Aorta (tissue), 5 donors: ENCODE data around the gene HNF1B. TPM values are rescaled to one million over a fixed set of nuclear protein-coding genes. Genes with fewer than 3 reads are reported as not detected.
A peak's percentile ranks its signal among the peaks of the same experiment; 100 is the strongest.

Experiments
- ATAC-seq: fragments of 200-7000 bp; cut with Tn5 transposase; one replicate; pipeline ENCODE4 v1.9.1; 2022; ENCODE audit warnings: moderate library complexity; ENCODE audit not compliant: low FRiP score
- DNase-seq, 2 donors: peaks; one replicate each; pipeline ENCODE4 v3.0.0-alpha.2; 2020
- H3K27ac ChIP-seq, 2 donors: one replicate each; pipeline ENCODE4 v1.5.1; 2013; ENCODE audit warnings: low read length in 2 of 2, mild to moderate bottlenecking in 2 of 2, moderate library complexity in 2 of 2, control low read depth in 1 of 2, inconsistent platforms in 1 of 2, low read depth in 1 of 2
- H3K27me3 ChIP-seq, 2 donors: one replicate each; pipeline ENCODE4 v1.6.1; 2013; ENCODE audit warnings: control low read depth in 1 of 2, low read length in 1 of 2, mild to moderate bottlenecking in 1 of 2, moderate library complexity in 1 of 2; ENCODE audit not compliant: insufficient read depth in 2 of 2, control insufficient read depth in 1 of 2
- H3K36me3 ChIP-seq, 2 donors: one replicate each; pipeline ENCODE4 v1.6.1; 2013; ENCODE audit warnings: control low read depth in 1 of 2, low read length in 1 of 2, mild to moderate bottlenecking in 1 of 2; ENCODE audit not compliant: insufficient read depth in 2 of 2, control insufficient read depth in 1 of 2
- H3K4me1 ChIP-seq, 2 donors: one replicate each; pipeline ENCODE4 v1.6.1; 2013; ENCODE audit warnings: low read length in 2 of 2, control low read depth in 1 of 2, mild to moderate bottlenecking in 1 of 2, moderate library complexity in 1 of 2; ENCODE audit not compliant: insufficient read depth in 2 of 2, control insufficient read depth in 1 of 2
- H3K4me3 ChIP-seq, 2 donors: one replicate each; pipeline ENCODE4 v1.5.1; 2013; ENCODE audit warnings: low read length in 2 of 2, control low read depth in 1 of 2, mild to moderate bottlenecking in 1 of 2
- H3K9me3 ChIP-seq: one replicate; pipeline ENCODE4 v1.6.1; 2013; ENCODE audit warnings: mild to moderate bottlenecking, low read length; ENCODE audit not compliant: control insufficient read depth
- WGBS, 2 donors: extraction: QIAGEN DNeasy Blood & Tissue Kit; methylation state at CpG; one replicate each; pipeline ENCODE4 v1.1.7; 2013; 5-methylcytosine and 5-hydroxymethylcytosine counted together
- intact Hi-C, 2 donors: fragments of 100-400 bp; cut with DNase I; formaldehyde crosslinking; loops; one replicate each; pipeline versions ENCODE4 v1.14.2 to v1.15.0; 2022
- polyA plus RNA-seq, 2 donors: library from polyadenylated mRNA; stranded (reverse); fragments of 200-250 nt; gene quantifications; one replicate each; pipeline ENCODE4 v1.2.3, GENCODE V29; 2013
- total RNA-seq, 2 donors: library from RNA; stranded (reverse); fragmentation: NEBNext Ultra II Directional; extraction: Animal tissue kit (Norgen Biotek cat#: 25700); gene quantifications; one replicate each; pipeline ENCODE4 v1.2.1, GENCODE V29; 2021
- donor health status: healthy with polysubstance abuse.
- donor health status: Bipolar disorder and iron deficiency.
- donor health status: DM: no; HTN: no; CAD: no.
- donor health status: DM: no; HTN: no; CAD: no.
- donor health status: DM: yes; HTN: yes; CAD: no.

Gene HNF1B
- total and polyA plus RNA-seq, 4 donors = 0.88 TPM; not detected in 3

GRCh38 chr17:37648555-37648954, 96.3 kb downstream of the HNF1B start:
- H3K36me3 ChIP-seq = no peaks in the 10 kb centered on the region
- H3K4me1 ChIP-seq = peaks cover 0 to 2% of the 10 kb centered on the region in 2 donors
- ATAC-seq = no peak
- 37 to 41% methylated on average over 2 of the region's 2 CpGs for WGBS, 2 donors
- no peak for DNase-seq
- no peak overlapping the region for H3K4me3 ChIP-seq
- intact Hi-C loops = no loop called here
- H3K27me3 ChIP-seq = no peaks in the 10 kb centered on the region
- H3K27ac ChIP-seq = no peak overlapping the region
- no peaks in the 10 kb centered on the region for H3K9me3 ChIP-seq

GRCh38 chr17:37647856-37648255, 97.0 kb downstream of the HNF1B start:
- Histone ChIP-seq H3K9me3 (no peaks in the 10 kb centered on the region), H3K27me3 (no peaks in the 10 kb centered on the region), H3K36me3 (no peaks in the 10 kb centered on the region), H3K4me1 (peaks cover 0 to 2% of the 10 kb centered on the region in 2 donors), H3K4me3 (no peak overlapping the region), H3K27ac (no peak overlapping the region)
- ATAC-seq (no peak), DNase-seq (no peak)
- intact Hi-C loops = no loop called here
- 67 to 70% methylated on average over 1 of the region's 1 CpG for WGBS, 2 donors

DNA sequence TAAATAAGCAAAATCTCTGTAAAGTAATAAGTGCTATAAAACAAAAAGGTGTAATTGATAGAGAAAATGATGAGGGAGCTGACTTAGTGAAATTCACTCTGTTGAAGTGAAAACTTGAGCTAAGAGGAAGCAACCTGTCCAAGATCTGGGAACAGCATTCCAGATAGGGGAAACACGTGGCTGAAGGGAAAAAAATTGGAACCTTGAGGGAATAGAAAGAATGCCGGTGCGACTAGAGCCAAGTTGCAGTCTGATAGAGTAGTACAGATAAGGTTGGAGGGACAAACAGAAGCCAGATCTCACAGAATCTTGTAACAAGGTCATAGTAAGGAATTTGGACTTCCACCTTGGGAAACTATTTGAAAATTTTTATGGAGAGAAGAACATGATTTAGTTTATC, 101.0 kb downstream of the HNF1B start:
- DNase-seq (no peak), ATAC-seq (no peak)
- WGBS, 2 donors = 4 to 5% methylated on average over 3 of the region's 3 CpGs
- H3K4me3 ChIP-seq = peak overlapping the region in 1 of 2 donors; percentile 23
- H3K27me3 ChIP-seq = no peaks in the 10 kb centered on the region
- intact Hi-C loops = loop anchor here in 1 of 2 donors (2.0 kb wide), 1 partner anchor 33 kb away; no protein-coding TSS in a partner anchor
- no peaks in the 10 kb centered on the region for H3K36me3 ChIP-seq
- H3K27ac ChIP-seq = no peak overlapping the region
- peaks cover 0 to 3% of the 10 kb centered on the region in 2 donors for H3K4me1 ChIP-seq
- no peaks in the 10 kb centered on the region for H3K9me3 ChIP-seq

- intact Hi-C loops = loop anchor here in 1 of 2 donors (2.0 kb wide), 1 partner anchor 32 kb away; no protein-coding TSS in a partner anchor
- H3K27ac ChIP-seq = peak within 1 kb of the TSS in 1 of 2 donors; percentile 76
- peak; percentile 95 to 97 for DNase-seq
- 0 to 1% methylated on average over 43 of the region's 43 CpGs for WGBS, 2 donors
- H3K4me3 ChIP-seq = peak within 1 kb of the TSS; percentile 31 to 91
- ATAC-seq = peak; percentile 97
- H3K36me3 ChIP-seq = no peaks in the 10 kb centered on the region
- no peaks in the 10 kb centered on the region for H3K27me3 ChIP-seq
- no peaks in the 10 kb centered on the region for H3K9me3 ChIP-seq
- H3K4me1 ChIP-seq = peaks cover 0 to 3% of the 10 kb centered on the region in 2 donors
These were observed 101.6 kb downstream of the HNF1B start, which contains the start of gene DDX52 for GRCh38 chr17:37643118-37643766. TSS of gene DDX52 (minus strand) at chr17:37643446. CDS start at chr17:37643420, 26 bp downstream.

DNA sequence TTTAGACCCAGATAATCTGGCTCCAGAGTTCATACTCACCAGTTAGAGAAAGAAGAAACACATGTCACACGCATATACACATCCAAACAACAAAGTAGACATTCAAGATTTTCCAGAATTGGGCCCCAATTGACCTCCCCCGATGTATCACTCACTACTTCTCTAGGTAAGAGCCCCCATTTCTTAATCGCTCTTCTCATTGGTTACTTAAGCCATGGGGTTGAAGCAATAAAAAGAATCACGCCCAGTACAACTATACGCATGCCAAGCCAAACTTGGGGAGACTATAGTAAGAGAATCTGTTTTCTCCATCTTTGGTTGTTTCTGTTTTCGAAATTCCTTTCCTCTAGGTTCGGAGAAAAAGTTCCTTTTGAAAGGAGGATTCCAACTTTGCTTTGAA, 102.2 kb downstream of the HNF1B start:
- intact Hi-C loops = loop anchor here in 1 of 2 donors (2.0 kb wide), 1 partner anchor 32 kb away; no protein-coding TSS in a partner anchor
- H3K4me3 ChIP-seq = peak overlapping the region; percentile 31 to 91
- peaks cover 0 to 3% of the 10 kb centered on the region in 2 donors for H3K4me1 ChIP-seq
- 0% methylated on average over 7 of the region's 7 CpGs for WGBS, 2 donors
- H3K27me3 ChIP-seq = no peaks in the 10 kb centered on the region
- DNase-seq (no peak), ATAC-seq (no peak)
- H3K9me3 ChIP-seq = no peaks in the 10 kb centered on the region
- H3K27ac ChIP-seq = peak overlapping the region in 1 of 2 donors; percentile 76
- H3K36me3 ChIP-seq = no peaks in the 10 kb centered on the region

GRCh38 chr17:37640015-37640414, 104.8 kb downstream of the HNF1B start:
- Histone ChIP-seq H3K4me3 (no peak overlapping the region), H3K9me3 (no peaks in the 10 kb centered on the region), H3K27me3 (no peaks in the 10 kb centered on the region), H3K4me1 (peaks cover 0 to 3% of the 10 kb centered on the region in 2 donors), H3K27ac (no peak overlapping the region), H3K36me3 (peaks cover 0 to 2% of the 10 kb centered on the region in 2 donors)
- DNase-seq (no peak), ATAC-seq (no peak)
- intact Hi-C loops = no loop called here

- no peak overlapping the region for H3K27ac ChIP-seq
- H3K9me3 ChIP-seq = no peaks in the 10 kb centered on the region
- H3K36me3 ChIP-seq = peaks cover 0 to 2% of the 10 kb centered on the region in 2 donors
- intact Hi-C loops = no loop called here
- ATAC-seq (no peak), DNase-seq (no peak)
- no peak overlapping the region for H3K4me3 ChIP-seq
- H3K4me1 ChIP-seq = peaks cover 0 to 1% of the 10 kb centered on the region in 2 donors
- H3K27me3 ChIP-seq = no peaks in the 10 kb centered on the region
These were observed 106.9 kb downstream of the HNF1B start for GRCh38 chr17:37637956-37638355.
